GM08714 (cell line): ENCODE results near the gene SS18.
"Not testable (repeated sequence)": the region's sequence is repeated elsewhere in the genome, so short reads cannot be mapped to it uniquely, and the experiment has no call there.

Experiments
- H3K4me3 ChIP-seq: fragments of 200-500 bp; sonication (Bioruptor generic); 2 replicates; pipeline ENCODE4 v1.5.1; 2014; ENCODE audit warnings: mild to moderate bottlenecking, low read length, inconsistent platforms
- ZNF274 ChIP-seq: IDR thresholded peaks from 2 replicates; pipeline ENCODE4 v1.6.1; 2012; ENCODE audit warnings: mild to moderate bottlenecking, low read depth, low read length

SS18 gene

GRCh38 chr18:26090130-26091046 is at the start of gene SS18:
Gene SS18 (minus strand): TSS chr18:26090613. CDS start chr18:26090569, 44 bp downstream.
- no peak for TF ChIP-seq ZNF274
- H3K4me3 ChIP-seq = peak within 1 kb of the TSS; percentile 81

GRCh38 chr18:26135548-26135947 is 45.1 kb upstream of the SS18 start:
- TF ChIP-seq ZNF274 = no peak
- no peak overlapping the region for H3K4me3 ChIP-seq

GRCh38 chr18:26134107-26134506 is 43.7 kb upstream of the SS18 start:
- TF ChIP-seq ZNF274 = no peak
- peak overlapping the region; percentile 53; the same call in 1 of the 2 replicates for H3K4me3 ChIP-seq

- no peak for TF ChIP-seq ZNF274
- peak within 1 kb of the TSS; percentile 53; the same call in 1 of the 2 replicates for H3K4me3 ChIP-seq
These were observed 43.2 kb upstream of the SS18 start, which contains the start of gene PSMA8 for GRCh38 chr18:26133652-26134051. Gene PSMA8 (plus strand): TSS chr18:26133869. CDS start chr18:26133966, 97 bp downstream.

DNA sequence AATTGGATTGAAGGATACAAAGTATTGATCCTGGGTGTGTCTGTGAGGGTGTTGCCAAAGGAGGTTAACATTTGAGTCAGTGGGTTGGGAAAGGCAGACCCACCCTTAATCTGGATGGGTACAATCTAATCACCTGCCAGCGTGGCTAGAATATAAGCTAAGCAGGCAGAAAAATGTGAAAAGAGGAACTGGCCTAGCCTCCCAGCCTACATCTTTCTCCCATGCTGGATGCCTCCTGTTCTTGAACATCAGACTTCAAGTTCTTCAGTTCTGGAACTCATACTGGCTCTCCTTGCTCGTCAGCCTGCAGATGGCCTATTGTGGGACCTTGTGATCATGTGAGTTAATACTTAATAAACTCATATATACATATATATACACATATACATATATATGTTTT is 37.8 kb upstream of the SS18 start:
- not testable (repeated sequence) for H3K4me3 ChIP-seq

GRCh38 chr18:26127786-26128185 is 37.4 kb upstream of the SS18 start:
- no peak for TF ChIP-seq ZNF274
- H3K4me3 ChIP-seq = no peak overlapping the region

DNA sequence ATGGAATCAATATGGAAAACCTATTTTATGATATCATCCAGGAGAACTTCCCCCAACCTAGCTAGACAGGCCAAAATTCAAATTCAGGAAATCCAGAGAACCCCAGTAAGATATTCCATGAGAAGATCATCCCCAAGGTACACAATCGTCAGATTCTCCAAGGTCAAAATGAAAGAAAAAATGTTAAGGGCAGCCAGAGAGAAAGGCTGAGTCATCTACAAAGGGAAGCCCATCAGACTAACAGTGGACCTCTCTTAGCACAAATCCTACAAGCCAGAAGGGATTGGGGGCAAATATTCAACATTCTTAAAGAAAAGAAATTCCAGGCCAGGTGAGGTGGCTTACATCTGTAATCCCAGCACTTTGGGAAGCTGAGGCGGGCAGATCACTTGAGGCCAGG is 31.6 kb upstream of the SS18 start:
- H3K4me3 ChIP-seq = not testable (repeated sequence)

DNA sequence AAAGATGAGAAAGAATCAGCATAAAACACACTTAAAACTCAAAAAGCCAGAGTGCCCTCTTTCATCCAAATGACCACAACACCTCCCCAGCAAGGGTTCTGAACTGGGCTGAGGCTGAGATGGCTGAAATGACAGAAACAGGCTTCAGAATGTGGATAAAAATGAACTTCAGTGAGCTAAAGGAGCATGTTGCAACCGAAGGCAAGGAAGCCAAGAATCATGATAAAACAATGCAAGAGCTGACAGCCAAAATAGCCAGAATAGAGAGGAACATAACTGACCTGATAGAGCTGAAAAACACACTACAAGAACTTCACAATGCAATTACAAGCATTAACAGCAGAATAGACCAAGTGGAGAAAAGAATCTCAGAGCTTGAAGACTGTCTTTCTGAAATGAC is 31.1 kb upstream of the SS18 start:
- H3K4me3 ChIP-seq = no peak overlapping the region

GRCh38 chr18:26119246-26119645 is 28.8 kb upstream of the SS18 start:
- no peak for TF ChIP-seq ZNF274
- no peak overlapping the region for H3K4me3 ChIP-seq

More for the DNA sequence above, 31.1 kb upstream of the SS18 start:
- no peak for TF ChIP-seq ZNF274

- no peak for TF ChIP-seq ZNF274
- no peak overlapping the region for H3K4me3 ChIP-seq
These were observed 13.6 kb upstream of the SS18 start for GRCh38 chr18:26104035-26104434.

GRCh38 chr18:26103579-26103978 is 13.2 kb upstream of the SS18 start:
- no peak overlapping the region for H3K4me3 ChIP-seq
- TF ChIP-seq ZNF274 = no peak

- H3K4me3 ChIP-seq = no peak overlapping the region
- TF ChIP-seq ZNF274 = no peak
These were observed 7.2 kb upstream of the SS18 start for GRCh38 chr18:26097563-26097962.

DNA sequence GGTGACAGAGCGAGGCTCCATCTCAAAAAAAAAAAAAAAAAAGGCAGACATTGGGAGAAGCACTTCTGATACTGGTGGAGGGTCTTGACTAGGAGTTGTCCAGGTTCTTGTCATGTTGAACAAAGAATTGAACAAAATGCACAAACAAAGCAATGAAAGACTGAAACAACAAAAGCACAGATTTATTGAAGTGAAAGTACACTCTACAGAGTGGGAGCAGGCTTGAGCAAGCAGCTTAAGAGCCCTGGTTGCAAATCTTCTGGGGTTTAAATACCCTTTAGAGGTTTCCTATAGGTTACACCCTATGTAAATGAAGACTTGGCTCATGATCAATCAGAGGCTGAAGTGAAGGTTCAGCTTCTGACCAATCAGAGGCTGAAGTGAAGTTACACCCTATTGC is 6.4 kb upstream of the SS18 start:
- no peak overlapping the region for H3K4me3 ChIP-seq
- no peak for TF ChIP-seq ZNF274

- TF ChIP-seq ZNF274 = no peak
- H3K4me3 ChIP-seq = peak overlapping the region; percentile 81; the same call in 1 of the 2 replicates
These were observed 726 bp upstream of the SS18 start for GRCh38 chr18:26091047-26091630.

DNA sequence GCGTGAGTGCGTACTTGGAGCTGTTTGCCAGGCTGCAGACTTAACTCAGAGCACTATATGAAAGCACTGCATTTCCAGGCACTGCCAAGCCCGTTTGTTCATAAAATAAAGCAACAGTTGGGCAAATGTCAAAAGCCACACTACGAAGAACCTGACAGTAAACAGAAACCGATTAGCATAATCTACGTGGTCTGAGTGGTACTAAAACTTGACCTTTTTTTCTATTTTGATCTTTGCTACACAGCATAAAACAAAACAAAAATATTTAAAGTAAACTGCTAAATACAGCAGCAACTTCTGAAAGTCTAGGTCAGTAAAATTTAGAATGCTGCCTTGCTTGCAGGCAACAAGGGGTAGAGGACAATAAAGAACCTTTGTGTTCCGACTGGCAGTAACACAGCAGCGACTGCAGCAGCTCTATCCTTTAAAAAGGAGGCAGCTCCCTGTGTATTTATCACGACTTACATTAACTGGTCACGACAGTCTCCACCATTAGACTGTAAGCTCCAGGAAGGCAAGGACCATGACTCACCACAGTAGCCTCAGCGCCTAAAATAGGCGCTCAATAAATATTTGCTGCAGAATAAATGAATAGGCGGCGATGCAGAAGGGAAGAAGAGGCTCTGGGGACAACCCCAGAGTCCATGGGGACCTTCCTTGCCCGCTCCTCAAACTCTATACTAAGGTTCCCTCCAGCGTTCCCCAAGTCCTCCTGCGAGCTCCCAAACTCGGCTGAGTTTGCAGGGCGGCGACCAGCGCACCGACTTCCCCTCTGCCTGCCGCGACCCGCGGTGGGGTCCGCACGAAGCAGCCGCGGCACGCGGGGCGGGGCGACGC is 902 bp downstream of the SS18 start:
- no peak for TF ChIP-seq ZNF274

More for the DNA sequence above, 902 bp downstream of the SS18 start:
- peak overlapping the region; percentile 81 for H3K4me3 ChIP-seq
